ENCODE measurements around the gene LAPTM5.
A peak's percentile ranks its signal among the peaks of the same experiment; 100 is the strongest.

The LAPTM5 gene

DNA sequence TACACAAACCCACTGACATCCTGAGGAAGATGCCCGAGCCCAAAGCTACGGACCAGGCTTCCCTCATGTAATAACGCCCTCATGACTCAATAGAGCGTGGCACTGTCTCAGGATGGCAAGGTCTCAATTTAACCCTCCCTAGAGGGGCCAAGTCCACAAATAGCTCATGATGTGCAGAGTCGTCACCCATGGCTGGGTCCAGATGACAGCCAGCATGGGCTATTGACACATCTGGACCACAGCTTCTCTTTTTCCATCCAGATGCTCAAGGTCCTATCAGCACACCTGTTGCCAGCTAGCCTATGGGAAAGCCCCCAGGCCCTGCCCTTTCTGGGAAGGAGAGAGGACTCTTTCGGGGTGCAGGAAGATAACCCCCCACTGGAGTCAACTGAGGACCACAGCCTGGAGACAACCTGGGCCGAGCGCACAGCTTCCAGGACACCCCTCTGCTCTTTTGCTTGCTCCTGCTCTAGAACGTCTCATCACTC, 2.8 kb downstream of the LAPTM5 start:
- no peak for DNase-seq

GRCh38 chr1:30753660-30754123, 3.9 kb downstream of the LAPTM5 start:
- no peak for DNase-seq

- no peak for DNase-seq
Observed at GRCh38 chr1:30753118-30753517, 4.5 kb downstream of the LAPTM5 start.

GRCh38 chr1:30752651-30752908, 5.0 kb downstream of the LAPTM5 start:
- no peak for DNase-seq

- no peak for DNase-seq
Observed at GRCh38 chr1:30751830-30752650, 5.5 kb downstream of the LAPTM5 start.

DNA sequence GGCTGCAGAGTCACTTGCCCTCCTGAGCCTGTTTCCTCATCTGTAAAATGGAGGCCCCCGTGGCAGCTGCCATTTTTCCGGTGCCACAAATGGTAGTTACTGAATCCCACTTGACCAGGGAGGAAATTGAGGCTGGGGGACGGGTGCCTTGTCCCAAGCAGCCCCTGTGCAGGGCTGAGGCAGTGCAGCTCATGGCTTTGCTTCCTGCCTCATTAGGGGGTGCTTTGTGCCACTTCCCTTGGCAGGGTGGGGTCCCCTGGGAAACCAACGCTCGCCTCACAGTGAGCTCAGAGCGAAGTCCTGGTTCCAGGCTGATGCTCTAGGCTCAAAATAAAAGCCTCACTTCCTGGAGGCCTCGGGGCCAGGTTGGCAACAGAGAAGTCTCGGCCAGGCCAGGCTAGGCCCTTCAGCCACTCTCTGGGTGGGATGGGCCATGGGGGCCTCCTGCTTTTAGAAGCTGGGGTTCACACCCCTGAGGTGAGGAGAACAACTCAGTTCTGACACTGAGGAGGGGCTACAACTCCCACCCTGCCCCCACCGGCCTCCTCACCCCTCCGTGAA, 6.8 kb downstream of the LAPTM5 start:
- no peak for DNase-seq

DNA sequence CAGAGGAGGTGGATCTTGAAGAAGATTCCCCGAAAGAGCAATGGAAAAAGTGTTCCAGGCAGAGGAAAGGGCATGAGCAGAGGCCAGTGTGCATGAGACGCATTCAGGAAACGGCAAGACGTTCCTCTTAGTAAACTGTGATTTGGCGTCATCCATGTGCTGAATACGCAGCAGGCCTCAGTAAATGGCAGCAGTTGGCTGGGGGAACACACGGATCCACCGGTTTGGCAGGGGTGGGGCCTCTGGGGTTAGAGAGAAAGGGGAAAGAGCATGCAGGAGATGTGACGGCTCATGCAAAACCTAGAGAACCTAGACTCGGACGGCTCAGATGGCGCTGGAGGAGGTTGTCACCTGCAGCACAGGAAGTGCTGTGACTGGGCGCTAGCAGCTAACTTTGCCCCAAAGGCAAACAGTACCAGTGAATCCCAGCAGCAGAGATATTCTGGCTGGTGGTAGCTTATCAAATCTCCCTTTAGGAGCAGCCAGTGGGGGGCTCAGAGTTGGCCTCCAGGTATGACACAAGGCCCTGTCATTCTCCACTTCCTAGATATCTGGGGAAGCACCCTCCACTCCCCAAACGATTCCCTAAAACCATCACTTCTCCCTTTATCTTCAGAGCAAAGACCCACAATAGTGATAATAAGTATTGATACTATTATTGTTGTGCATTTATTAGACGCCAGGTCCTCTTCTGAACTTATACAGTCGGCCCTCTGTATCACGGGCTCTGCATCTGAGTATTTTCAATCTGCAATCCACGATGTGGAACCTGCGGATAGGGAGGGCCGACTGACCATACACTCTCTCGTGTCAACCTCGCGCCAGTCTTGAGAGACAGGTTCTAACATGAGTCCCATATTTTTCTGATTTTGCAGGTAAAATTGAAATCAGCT, 7.6 kb downstream of the LAPTM5 start:
- peak; percentile 47 for DNase-seq

- no peak for DNase-seq
Observed at GRCh38 chr1:30748699-30749401, 8.7 kb downstream of the LAPTM5 start.

DNA sequence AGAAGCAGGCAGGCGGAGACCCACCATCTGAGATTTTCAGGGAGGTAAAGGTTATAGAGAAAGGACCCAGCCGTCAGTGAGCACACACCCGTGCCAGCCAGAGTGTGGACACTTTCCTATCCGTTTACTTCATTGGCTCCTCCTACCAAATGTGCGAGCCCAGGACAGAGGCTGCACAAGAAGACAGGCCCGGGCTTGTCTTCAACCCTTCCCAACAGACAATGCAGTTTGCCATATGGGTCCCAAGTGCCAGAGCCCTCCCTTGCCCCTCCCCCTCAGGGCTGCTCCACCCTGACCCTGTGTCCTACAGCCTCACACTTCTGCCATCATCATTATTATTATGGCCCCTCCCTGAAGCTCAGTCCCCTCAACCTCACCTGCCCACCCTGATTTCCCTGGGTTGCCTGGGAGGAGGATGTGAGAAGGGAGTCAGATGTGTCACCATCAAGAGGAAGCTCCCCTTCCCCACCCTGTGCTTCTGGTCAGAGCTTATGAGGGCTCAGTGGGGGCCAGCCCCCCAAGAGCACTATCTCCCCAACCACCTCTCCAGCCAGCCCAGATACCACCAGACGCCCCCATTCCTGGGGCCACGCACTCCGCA, 9.4 kb downstream of the LAPTM5 start:
- DNase-seq = no peak

DNA sequence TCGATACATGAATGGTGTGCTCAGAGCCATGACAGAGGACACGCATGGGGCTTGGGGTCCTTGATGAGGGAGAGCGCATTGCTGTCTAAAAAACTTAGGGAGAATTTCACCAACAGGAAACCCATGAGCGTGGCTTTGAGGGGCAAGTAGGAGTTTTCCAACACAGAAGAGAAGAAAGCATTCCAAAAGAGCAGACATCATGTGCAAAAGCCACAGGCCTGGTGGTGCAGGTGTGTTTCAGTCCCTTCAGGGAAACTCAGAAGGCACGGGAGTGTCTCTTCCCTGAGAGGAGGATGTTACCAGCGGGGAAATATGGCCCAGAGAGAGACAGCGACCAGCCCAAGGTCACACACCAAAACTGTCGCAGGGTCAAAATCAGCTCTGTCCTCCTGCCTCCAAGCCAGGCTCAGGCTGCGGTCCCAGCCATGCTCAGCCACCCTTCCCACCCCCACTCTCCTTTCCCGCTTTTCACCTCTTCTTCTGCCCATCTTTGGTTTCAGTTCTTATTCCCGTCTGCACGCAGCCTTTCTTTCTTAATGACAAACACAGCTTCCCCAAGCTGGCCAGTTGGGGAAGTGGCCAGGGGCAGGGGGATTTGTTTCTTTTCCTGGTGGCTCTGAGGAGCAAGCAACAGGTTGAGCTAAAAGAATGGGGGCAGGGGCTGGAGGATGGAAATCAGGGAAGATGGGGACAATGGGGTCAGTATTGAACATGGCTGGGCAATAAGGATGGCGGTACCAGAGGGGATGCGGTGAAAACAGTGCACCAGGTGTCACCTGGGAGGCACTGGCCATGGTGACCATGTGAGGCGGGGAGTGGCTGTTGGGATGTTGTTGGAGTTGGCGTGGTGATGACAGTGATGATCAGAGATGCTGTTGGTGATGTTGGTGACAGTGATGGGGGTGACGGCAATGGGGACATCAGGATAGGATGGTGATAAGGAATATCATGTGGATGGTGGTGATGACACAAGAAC, 10.3 kb downstream of the LAPTM5 start:
- no peak for DNase-seq

- no peak for DNase-seq
Observed at GRCh38 chr1:30746212-30747032, 11.2 kb downstream of the LAPTM5 start.

DNA sequence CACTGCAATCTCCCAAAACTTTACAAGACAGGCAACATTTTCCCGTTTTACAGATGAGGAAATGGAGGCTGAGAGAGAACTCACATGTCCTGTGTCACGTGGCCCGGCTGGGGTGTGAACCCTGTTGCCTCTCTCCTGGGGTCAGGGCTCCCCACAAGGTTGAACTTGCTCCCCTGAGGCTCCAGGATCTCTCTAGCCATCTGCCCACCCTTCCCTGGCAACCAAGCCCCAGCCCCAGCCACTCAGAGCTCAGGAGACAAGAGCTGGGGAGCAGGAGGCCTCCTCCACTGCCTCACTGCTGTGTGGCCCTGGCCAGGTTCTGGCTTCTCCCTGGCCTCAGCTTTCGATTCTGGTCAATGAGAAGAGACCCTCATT, 11.8 kb downstream of the LAPTM5 start:
- no peak for DNase-seq

DNA sequence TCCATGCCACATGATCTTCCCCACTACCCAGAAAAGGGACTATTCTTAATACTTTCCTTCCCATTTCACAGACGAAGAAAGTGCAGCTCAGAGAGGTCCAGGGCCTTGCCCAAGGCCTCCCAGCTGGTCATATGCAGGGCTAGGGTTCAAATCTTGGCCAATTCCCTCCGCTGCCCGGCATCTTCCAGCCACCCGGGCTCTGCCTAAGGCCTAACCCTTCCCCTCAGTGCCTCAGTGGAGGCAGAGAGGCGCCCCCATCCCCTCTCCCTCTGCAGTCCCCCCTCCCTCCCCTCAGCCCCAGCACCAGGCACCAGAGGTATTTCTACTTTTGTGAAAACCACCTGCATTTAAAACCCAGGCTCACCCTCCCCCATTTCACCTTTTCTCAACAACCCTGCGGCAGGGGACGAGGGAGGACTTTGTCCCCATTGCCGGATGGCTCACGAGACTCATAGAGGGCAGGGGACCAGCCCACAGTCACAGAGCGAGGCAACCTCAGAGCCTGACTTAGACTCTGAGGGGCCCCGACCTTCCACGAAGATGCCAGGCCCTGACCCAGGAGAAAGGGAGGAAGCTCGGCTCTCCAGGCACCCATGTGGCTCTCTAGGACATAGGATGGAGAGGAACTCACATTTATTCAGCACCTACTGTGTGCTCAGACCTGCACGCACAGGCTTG, 12.3 kb downstream of the LAPTM5 start:
- no peak for DNase-seq

GRCh38 chr1:30744060-30744756, 13.4 kb downstream of the LAPTM5 start:
- no peak for DNase-seq

DNA sequence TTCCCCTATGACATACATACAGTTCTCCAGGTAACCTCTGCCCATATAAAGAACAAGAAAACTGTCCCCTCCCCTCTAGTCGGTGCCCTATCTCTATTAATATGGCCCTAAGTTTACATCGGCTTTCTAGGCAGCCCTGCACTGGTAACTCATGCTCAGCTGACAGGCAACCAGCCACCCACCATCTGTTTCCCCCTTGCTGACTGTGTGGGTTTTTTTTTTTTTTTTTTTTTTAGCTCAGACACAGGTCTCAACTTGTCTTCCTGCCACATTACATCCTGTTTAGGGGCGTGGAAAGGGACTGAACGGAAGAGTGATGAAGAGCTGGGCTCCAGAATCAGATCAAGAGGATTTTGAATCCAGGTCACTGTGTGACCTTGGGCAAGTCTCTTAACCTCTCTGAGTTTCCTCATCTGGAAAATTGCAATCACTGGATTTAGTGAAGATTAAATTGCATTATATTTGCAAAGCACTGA, 14.0 kb downstream of the LAPTM5 start:
- DNase-seq = peak; percentile 47

DNA sequence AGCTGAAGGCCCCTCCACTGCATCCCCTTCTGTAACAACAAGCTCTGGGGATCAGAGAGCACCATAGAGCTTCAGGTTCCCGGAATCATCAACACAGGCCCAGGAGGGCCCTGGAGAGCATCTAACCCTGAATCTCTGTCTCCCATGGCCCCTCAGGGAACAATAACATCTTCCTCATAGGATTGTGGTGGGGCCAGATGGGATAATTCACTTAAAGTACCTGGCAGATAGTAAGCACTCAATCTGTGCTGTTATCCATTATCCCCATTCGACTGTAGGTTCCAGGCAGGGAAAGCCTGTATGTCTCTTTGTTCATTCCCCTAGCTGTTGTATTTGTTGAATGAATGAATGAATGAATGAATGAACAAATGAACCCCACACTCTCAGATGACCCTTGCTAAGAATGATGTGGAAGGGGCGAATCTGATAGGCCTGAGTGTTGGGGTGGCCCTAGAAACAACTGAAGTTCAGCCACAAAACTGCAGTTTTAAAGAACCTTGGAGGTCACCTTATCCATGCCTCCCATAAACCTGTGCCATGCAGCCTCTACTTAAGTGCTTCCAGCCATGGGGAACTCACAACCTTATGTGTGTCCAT, 14.5 kb downstream of the LAPTM5 start:
- DNase-seq = no peak

- no peak for DNase-seq
Observed at GRCh38 chr1:30742300-30742962, 15.1 kb downstream of the LAPTM5 start.
